Fibroblast of peridontal ligament (primary cell): Measurements from ENCODE around the gene INCA1.
"Not testable (repeated sequence)": the region's sequence is repeated elsewhere in the genome, so short reads cannot be mapped to it uniquely, and the experiment has no call there.

Experiments
- DNase-seq: peaks from one replicate; pipeline ENCODE4 v3.0.0-alpha.2; 2010; ENCODE audit errors: extremely low read depth

The INCA1 gene

GRCh38 chr17:4997302-4998026 is at the start of gene INCA1, which contains the start of gene KIF1C:
INCA1 (minus strand) TSS chr17:4997522; CDS start chr17:4994437, 3,085 bp downstream.
KIF1C (plus strand) TSS chr17:4997950; CDS start chr17:5000247, 2,297 bp downstream.
- DNase-seq: peak; percentile 75

GRCh38 chr17:5045496-5045895 is 48.2 kb upstream of the INCA1 start:
- DNase-seq: no peak

GRCh38 chr17:5044630-5045029 is 47.3 kb upstream of the INCA1 start:
- no peak for DNase-seq

- DNase-seq: no peak
These were observed 46.2 kb upstream of the INCA1 start for GRCh38 chr17:5043524-5043923.

GRCh38 chr17:5042157-5043022 is 45.1 kb upstream of the INCA1 start:
- DNase-seq: no peak

GRCh38 chr17:5035315-5035714 is 38.0 kb upstream of the INCA1 start, which contains the start of gene SLC52A1:
SLC52A1 (minus strand) TSS chr17:5035426; CDS start chr17:5034606, 820 bp downstream.
- no peak for DNase-seq

- DNase-seq: no peak
These were observed 37.3 kb upstream of the INCA1 start for GRCh38 chr17:5034651-5035050.

GRCh38 chr17:5034063-5034462 is 36.7 kb upstream of the INCA1 start:
- DNase-seq: no peak

- DNase-seq: no peak
These were observed 36.2 kb upstream of the INCA1 start for GRCh38 chr17:5033352-5034015.

GRCh38 chr17:5032865-5033264 is 35.5 kb upstream of the INCA1 start:
- no peak for DNase-seq

- DNase-seq: peak; percentile 74
These were observed 34.2 kb upstream of the INCA1 start for GRCh38 chr17:5031365-5032082.

GRCh38 chr17:5030168-5030567 is 32.8 kb upstream of the INCA1 start:
- DNase-seq: not testable (repeated sequence)

- no peak for DNase-seq
These were observed 30.6 kb upstream of the INCA1 start for GRCh38 chr17:5027916-5028315.

- no peak for DNase-seq
These were observed 30.0 kb upstream of the INCA1 start for GRCh38 chr17:5027299-5027698.

- DNase-seq: no peak
These were observed 27.3 kb upstream of the INCA1 start for GRCh38 chr17:5024604-5025003.

- DNase-seq: no peak
These were observed 26.3 kb upstream of the INCA1 start for GRCh38 chr17:5023588-5024147.

GRCh38 chr17:5022171-5022711 is 24.9 kb upstream of the INCA1 start:
- no peak for DNase-seq

- no peak for DNase-seq
These were observed 23.2 kb upstream of the INCA1 start for GRCh38 chr17:5020502-5021023.

GRCh38 chr17:5019475-5019956 is 22.2 kb upstream of the INCA1 start:
- DNase-seq: no peak

- no peak for DNase-seq
These were observed 17.0 kb upstream of the INCA1 start for GRCh38 chr17:5014357-5014756.

GRCh38 chr17:5011928-5012327 is 14.6 kb upstream of the INCA1 start:
- no peak for DNase-seq
